Left ventricle myocardium superior (tissue), 1 donor: ENCODE measurements around the gene SLC23A2. TPM values are rescaled to one million over a fixed set of nuclear protein-coding genes. Genes with fewer than 3 reads are reported as not detected.
A peak's percentile ranks its signal among the peaks of the same experiment; 100 is the strongest.

ENCODE experiments used
- ATAC-seq: fragments of 200-7000 bp; cut with Tn5 transposase; one replicate; pipeline ENCODE4 v1.9.1; 2020; ENCODE audit warnings: mild to moderate bottlenecking, moderate library complexity
- DNase-seq: peaks from one replicate; pipeline ENCODE4 v3.0.0-alpha.2; 2020
- intact Hi-C: fragments of 100-400 bp; cut with micrococcal nuclease; formaldehyde crosslinking; loops from one replicate; pipeline ENCODE4 v1.11.0; 2022
- total RNA-seq: library from RNA; stranded (reverse); fragmentation: NEBNext Ultra II Directional; extraction: Animal tissue kit (Norgen Biotek cat#: 25700); gene quantifications from one replicate; pipeline ENCODE4 v1.2.1, GENCODE V29; 2021
- donor health status: DM: no; HTN: yes; CAD: no; lungs with severe emphysema.

SLC23A2 gene
- total RNA-seq, 1 donor from 2014 or later = 6.4 TPM

GRCh38 chr20:4973330-4974097 is 27.8 kb downstream of the SLC23A2 start:
- intact Hi-C loops = no loop called here
- ATAC-seq (peak; percentile 52), DNase-seq (peak; percentile 41)

GRCh38 chr20:4972506-4973251 is 28.6 kb downstream of the SLC23A2 start:
- intact Hi-C loops = no loop called here
- no peak for ATAC-seq
- no peak for DNase-seq

GRCh38 chr20:4971064-4971463 is 30.2 kb downstream of the SLC23A2 start:
- ATAC-seq = no peak
- intact Hi-C loops = no loop called here
- no peak for DNase-seq

GRCh38 chr20:4967752-4968477 is 33.4 kb downstream of the SLC23A2 start:
- no peak for ATAC-seq
- no peak for DNase-seq
- intact Hi-C loops = no loop called here

- no peak for ATAC-seq
- intact Hi-C loops = no loop called here
- DNase-seq = no peak
Measured at GRCh38 chr20:4966826-4967751, 34.2 kb downstream of the SLC23A2 start.

- no peak for DNase-seq
- ATAC-seq = peak; percentile 27
Measured at GRCh38 chr20:4962241-4962855, 39.0 kb downstream of the SLC23A2 start.

GRCh38 chr20:4961746-4962145 is 39.6 kb downstream of the SLC23A2 start:
- DNase-seq (no peak), ATAC-seq (peak; percentile 89)
- intact Hi-C loops = no loop called here

More at GRCh38 chr20:4962241-4962855, 39.0 kb downstream of the SLC23A2 start:
- intact Hi-C loops = no loop called here

GRCh38 chr20:4959592-4959991 is 41.7 kb downstream of the SLC23A2 start:
- intact Hi-C loops = no loop called here
- ATAC-seq = no peak
- DNase-seq = no peak

- intact Hi-C loops = no loop called here
- no peak for DNase-seq
- ATAC-seq = no peak
Measured at GRCh38 chr20:4957939-4958362, 43.4 kb downstream of the SLC23A2 start.

GRCh38 chr20:4957187-4957586 is 44.1 kb downstream of the SLC23A2 start:
- ATAC-seq = no peak
- intact Hi-C loops = no loop called here
- DNase-seq = no peak

GRCh38 chr20:4956200-4956810 is 45.0 kb downstream of the SLC23A2 start:
- ATAC-seq = peak; percentile 42
- intact Hi-C loops = no loop called here
- DNase-seq = no peak

GRCh38 chr20:4953881-4954280 is 47.4 kb downstream of the SLC23A2 start:
- ATAC-seq (no peak), DNase-seq (no peak)
- intact Hi-C loops = no loop called here

- DNase-seq = no peak
- no peak for ATAC-seq
- intact Hi-C loops = no loop called here
Measured at GRCh38 chr20:4952229-4952628, 49.1 kb downstream of the SLC23A2 start.

- intact Hi-C loops = no loop called here
- DNase-seq = no peak
- ATAC-seq = peak; percentile 77
Measured at GRCh38 chr20:4951299-4951698, 50.0 kb downstream of the SLC23A2 start.

- DNase-seq (no peak), ATAC-seq (no peak)
- intact Hi-C loops = no loop called here
Measured at GRCh38 chr20:4950841-4951240, 50.5 kb downstream of the SLC23A2 start.

GRCh38 chr20:4950437-4950836 is 50.9 kb downstream of the SLC23A2 start:
- DNase-seq = no peak
- intact Hi-C loops = no loop called here
- ATAC-seq = no peak

- intact Hi-C loops = no loop called here
Measured at GRCh38 chr20:4949833-4950178, 51.5 kb downstream of the SLC23A2 start.

More at GRCh38 chr20:4949833-4950178, 51.5 kb downstream of the SLC23A2 start:
- peak; percentile 60 for ATAC-seq
- DNase-seq = no peak
